Effector memory CD4-positive, alpha-beta T cell (primary cell): ENCODE results near the gene CAMTA1.

ENCODE experiments used
- DNase-seq, 3 donors: peaks; one replicate each; pipeline ENCODE4 v3.0.0-alpha.2; 2020
- H3K27ac ChIP-seq: 2 replicates; pipeline ENCODE4 v1.7.0; 2013; ENCODE audit warnings: mild to moderate bottlenecking, low read length, moderate library complexity; ENCODE audit not compliant: insufficient read depth, poor library complexity, severe bottlenecking
- H3K27me3 ChIP-seq: replicated peaks from 2 replicates; pipeline ENCODE4 v1.7.0; 2013; ENCODE audit warnings: mild to moderate bottlenecking, low read length; ENCODE audit not compliant: insufficient read depth, control insufficient read depth, poor library complexity, severe bottlenecking
- H3K36me3 ChIP-seq: 2 replicates; pipeline ENCODE4 v1.7.0; 2013; ENCODE audit warnings: mild to moderate bottlenecking, low read length, moderate library complexity; ENCODE audit not compliant: control insufficient read depth, insufficient read depth
- H3K4me1 ChIP-seq: 2 replicates; pipeline ENCODE4 v1.7.0; 2013; ENCODE audit warnings: low read length, mild to moderate bottlenecking; ENCODE audit not compliant: control insufficient read depth, insufficient read depth, poor library complexity, severe bottlenecking
- H3K4me3 ChIP-seq: 2 replicates; pipeline ENCODE4 v1.7.0; 2013; ENCODE audit warnings: low read length, low read depth, mild to moderate bottlenecking; ENCODE audit not compliant: insufficient read depth, poor library complexity, severe bottlenecking
- H3K9me3 ChIP-seq: 2 replicates; pipeline ENCODE4 v1.7.0; 2013; ENCODE audit warnings: mild to moderate bottlenecking, low read length, moderate library complexity; ENCODE audit not compliant: control insufficient read depth

CAMTA1 gene

GRCh38 chr1:7719468-7720094 is 934.3 kb downstream of the CAMTA1 start:
- no peaks in the 10 kb centered on the region for H3K9me3 ChIP-seq
- DNase-seq: no peak
- H3K36me3 ChIP-seq: no peaks in the 10 kb centered on the region
- no peaks in the 10 kb centered on the region for H3K27me3 ChIP-seq
- H3K27ac ChIP-seq: no peak overlapping the region
- H3K4me3 ChIP-seq: no peak overlapping the region
- no peaks in the 10 kb centered on the region for H3K4me1 ChIP-seq

- H3K4me1 ChIP-seq: peaks cover 4% of the 10 kb centered on the region
- H3K36me3 ChIP-seq: no peaks in the 10 kb centered on the region
- H3K4me3 ChIP-seq: no peak overlapping the region
- H3K27ac ChIP-seq: no peak overlapping the region
- no peaks in the 10 kb centered on the region for H3K27me3 ChIP-seq
- DNase-seq: no peak
- H3K9me3 ChIP-seq: no peaks in the 10 kb centered on the region
Measured at GRCh38 chr1:7721940-7722669, 936.9 kb downstream of the CAMTA1 start.

- Histone ChIP-seq H3K36me3 (no peaks in the 10 kb centered on the region), H3K4me3 (no peak overlapping the region), H3K27me3 (no peaks in the 10 kb centered on the region), H3K4me1 (peaks cover 4% of the 10 kb centered on the region), H3K27ac (no peak overlapping the region), H3K9me3 (no peaks in the 10 kb centered on the region)
- DNase-seq: no peak
Measured at GRCh38 chr1:7722670-7723012, 937.4 kb downstream of the CAMTA1 start.

GRCh38 chr1:7726623-7727022 is 941.4 kb downstream of the CAMTA1 start:
- no peak overlapping the region for H3K4me3 ChIP-seq
- no peaks in the 10 kb centered on the region for H3K9me3 ChIP-seq
- H3K27ac ChIP-seq: no peak overlapping the region
- H3K36me3 ChIP-seq: no peaks in the 10 kb centered on the region
- H3K4me1 ChIP-seq: peaks cover 4% of the 10 kb centered on the region
- H3K27me3 ChIP-seq: no peaks in the 10 kb centered on the region
- no peak for DNase-seq

GRCh38 chr1:7727809-7728471 is 942.7 kb downstream of the CAMTA1 start:
- DNase-seq: no peak
- H3K4me3 ChIP-seq: no peak overlapping the region
- no peaks in the 10 kb centered on the region for H3K36me3 ChIP-seq
- no peaks in the 10 kb centered on the region for H3K9me3 ChIP-seq
- H3K27me3 ChIP-seq: no peaks in the 10 kb centered on the region
- H3K4me1 ChIP-seq: peaks cover 4% of the 10 kb centered on the region
- H3K27ac ChIP-seq: no peak overlapping the region

- DNase-seq: no peak
- Histone ChIP-seq H3K4me1 (peaks cover 4% of the 10 kb centered on the region), H3K4me3 (no peak overlapping the region), H3K9me3 (no peaks in the 10 kb centered on the region), H3K27ac (no peak overlapping the region), H3K36me3 (no peaks in the 10 kb centered on the region), H3K27me3 (no peaks in the 10 kb centered on the region)
Measured at GRCh38 chr1:7729761-7730160, 944.5 kb downstream of the CAMTA1 start.

GRCh38 chr1:7732331-7732730 is 947.1 kb downstream of the CAMTA1 start:
- DNase-seq: no peak
- no peaks in the 10 kb centered on the region for H3K4me1 ChIP-seq

GRCh38 chr1:7733276-7733675 is 948.0 kb downstream of the CAMTA1 start:
- Histone ChIP-seq H3K4me3 (no peak overlapping the region), H3K27me3 (no peaks in the 10 kb centered on the region), H3K4me1 (no peaks in the 10 kb centered on the region), H3K27ac (no peak overlapping the region), H3K9me3 (no peaks in the 10 kb centered on the region), H3K36me3 (no peaks in the 10 kb centered on the region)
- no peak for DNase-seq

More at GRCh38 chr1:7732331-7732730, 947.1 kb downstream of the CAMTA1 start:
- no peaks in the 10 kb centered on the region for H3K9me3 ChIP-seq
- no peak overlapping the region for H3K4me3 ChIP-seq
- no peaks in the 10 kb centered on the region for H3K36me3 ChIP-seq
- no peak overlapping the region for H3K27ac ChIP-seq
- no peaks in the 10 kb centered on the region for H3K27me3 ChIP-seq

- Histone ChIP-seq H3K9me3 (no peaks in the 10 kb centered on the region), H3K36me3 (no peaks in the 10 kb centered on the region), H3K4me3 (no peak overlapping the region), H3K4me1 (no peaks in the 10 kb centered on the region), H3K27me3 (no peaks in the 10 kb centered on the region), H3K27ac (no peak overlapping the region)
- DNase-seq: no peak
Measured at GRCh38 chr1:7738044-7738443, 952.8 kb downstream of the CAMTA1 start.

- H3K27ac ChIP-seq: no peak overlapping the region
- H3K4me3 ChIP-seq: no peak overlapping the region
- H3K4me1 ChIP-seq: no peaks in the 10 kb centered on the region
- H3K36me3 ChIP-seq: no peaks in the 10 kb centered on the region
- H3K9me3 ChIP-seq: no peaks in the 10 kb centered on the region
- no peak for DNase-seq
- no peaks in the 10 kb centered on the region for H3K27me3 ChIP-seq
Measured at GRCh38 chr1:7743346-7743745, 958.1 kb downstream of the CAMTA1 start.
